ENCODE measurements around the gene USP6NL. TPM values are rescaled to one million over a fixed set of nuclear protein-coding genes. Genes with fewer than 3 reads are reported as not detected.

USP6NL gene
- total RNA-seq, 1 experiment from 2014 or later: 21.4 TPM

DNA sequence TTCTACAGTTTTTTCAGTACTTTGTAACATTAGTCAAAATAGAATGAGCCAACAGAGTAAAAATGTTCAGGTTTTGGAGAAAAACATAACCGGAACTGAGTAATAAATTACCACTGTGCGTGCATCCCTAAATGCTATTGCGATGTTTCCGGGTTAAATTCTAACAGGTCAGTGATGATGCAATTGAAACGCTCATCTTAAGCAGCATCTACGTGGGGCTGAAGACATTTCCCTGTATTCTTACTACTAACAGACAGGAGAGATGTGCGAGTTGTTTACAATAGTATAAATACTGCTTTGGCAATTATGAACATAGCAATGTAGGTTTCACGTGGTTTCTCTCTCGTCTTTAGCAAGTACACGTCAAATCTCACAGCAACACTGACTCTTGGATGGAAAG is 149.4 kb downstream of the USP6NL start:
- ATAC-seq (no peak), DNase-seq (ENCODE audit: low spot score) (no peak)
- POLR2A ChIA-PET: no interaction called here
- CTCF ChIA-PET: interaction anchor here (1.2 kb wide), 1 partner anchor 38 kb away, joined by 5 read pairs; no protein-coding TSS in a partner anchor
- H3K4me1 Mint-ChIP-seq: no peaks in the 10 kb centered on the region
- H3K27me3 Mint-ChIP-seq (ENCODE audit: low read depth): no peaks in the 10 kb centered on the region
- H3K9me3 Mint-ChIP-seq: no peaks in the 10 kb centered on the region
- H3K4me3 Mint-ChIP-seq: no peak overlapping the region
- TF ChIP-seq, protein P1, sequence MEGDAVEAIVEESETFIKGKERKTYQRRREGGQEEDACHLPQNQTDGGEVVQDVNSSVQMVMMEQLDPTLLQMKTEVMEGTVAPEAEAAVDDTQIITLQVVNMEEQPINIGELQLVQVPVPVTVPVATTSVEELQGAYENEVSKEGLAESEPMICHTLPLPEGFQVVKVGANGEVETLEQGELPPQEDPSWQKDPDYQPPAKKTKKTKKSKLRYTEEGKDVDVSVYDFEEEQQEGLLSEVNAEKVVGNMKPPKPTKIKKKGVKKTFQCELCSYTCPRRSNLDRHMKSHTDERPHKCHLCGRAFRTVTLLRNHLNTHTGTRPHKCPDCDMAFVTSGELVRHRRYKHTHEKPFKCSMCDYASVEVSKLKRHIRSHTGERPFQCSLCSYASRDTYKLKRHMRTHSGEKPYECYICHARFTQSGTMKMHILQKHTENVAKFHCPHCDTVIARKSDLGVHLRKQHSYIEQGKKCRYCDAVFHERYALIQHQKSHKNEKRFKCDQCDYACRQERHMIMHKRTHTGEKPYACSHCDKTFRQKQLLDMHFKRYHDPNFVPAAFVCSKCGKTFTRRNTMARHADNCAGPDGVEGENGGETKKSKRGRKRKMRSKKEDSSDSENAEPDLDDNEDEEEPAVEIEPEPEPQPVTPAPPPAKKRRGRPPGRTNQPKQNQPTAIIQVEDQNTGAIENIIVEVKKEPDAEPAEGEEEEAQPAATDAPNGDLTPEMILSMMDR (IDR thresholded peaks at IDR 0.05): no peak
- TF ChIP-seq JAZF1 (CRISPR knock-in tag; IDR thresholded peaks at IDR 0.05): no peak
- TF ChIP-seq SMAD3 (CRISPR knock-in tag; IDR thresholded peaks at IDR 0.05; ENCODE audit: borderline replicate concordance): no peak
- no peak for TF ChIP-seq GTF2I (CRISPR knock-in tag; conservative IDR thresholded peaks at IDR 0.05)
- no peak for TF ChIP-seq FOXJ3 (CRISPR knock-in tag; IDR thresholded peaks at IDR 0.05; ENCODE audit: borderline replicate concordance)
- TF ChIP-seq ZBTB21 (CRISPR knock-in tag; IDR thresholded peaks at IDR 0.05; ENCODE audit: borderline replicate concordance): no peak
- no peak for TF ChIP-seq GRHL2 (CRISPR knock-in tag; IDR thresholded peaks at IDR 0.05; ENCODE audit: insufficient replicate concordance, severe bottlenecking)
- TF ChIP-seq ZNF263 (CRISPR knock-in tag; IDR thresholded peaks at IDR 0.05; ENCODE audit: low read depth): no peak
- no peak for TF ChIP-seq ATF1 (CRISPR knock-in tag; IDR thresholded peaks at IDR 0.05)
- TF ChIP-seq, protein P2, sequence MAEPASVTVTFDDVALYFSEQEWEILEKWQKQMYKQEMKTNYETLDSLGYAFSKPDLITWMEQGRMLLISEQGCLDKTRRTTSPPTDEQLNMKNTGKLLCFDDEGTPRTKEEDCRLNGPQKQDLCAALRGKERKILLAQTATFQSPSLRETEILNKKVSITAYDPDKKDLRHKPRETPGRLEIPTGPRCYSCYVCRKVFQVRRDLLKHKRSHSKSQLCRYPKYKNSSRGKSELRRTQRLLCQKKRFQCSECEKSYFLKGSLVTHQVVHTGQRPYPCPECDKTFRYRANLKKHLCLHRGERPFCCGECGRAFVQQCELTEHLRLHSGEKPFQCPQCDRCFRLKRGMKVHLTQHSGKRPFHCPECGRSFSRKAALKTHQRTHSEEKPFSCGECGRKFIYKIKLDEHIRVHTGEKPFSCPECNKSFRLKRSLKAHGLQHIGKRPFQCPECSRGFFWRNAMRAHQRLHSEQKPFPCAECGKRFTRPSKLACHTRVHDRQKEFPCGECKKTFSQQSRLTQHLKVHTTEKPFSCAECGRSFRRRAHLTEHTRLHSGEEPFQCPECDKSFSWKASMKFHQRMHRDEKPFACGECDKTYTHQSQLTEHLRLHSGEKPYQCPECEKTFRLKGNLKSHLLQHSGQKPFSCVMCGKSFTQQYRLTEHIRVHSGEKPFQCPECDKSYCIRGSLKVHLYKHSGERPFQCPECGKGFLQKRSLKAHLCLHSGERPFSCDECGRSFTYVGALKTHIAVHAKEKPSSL (CRISPR knock-in tag; conservative IDR thresholded peaks at IDR 0.05): no peak
- no peak for TF ChIP-seq ZNF219 (CRISPR knock-in tag; IDR thresholded peaks at IDR 0.05; ENCODE audit: borderline replicate concordance)
- TF ChIP-seq NR2C2 (CRISPR knock-in tag; IDR thresholded peaks at IDR 0.05): no peak
- H3K36me3 Mint-ChIP-seq: peaks cover 19% of the 10 kb centered on the region
- H3K27ac Mint-ChIP-seq: peak overlapping the region; percentile 69; the same call in 1 of the 2 replicates

DNA sequence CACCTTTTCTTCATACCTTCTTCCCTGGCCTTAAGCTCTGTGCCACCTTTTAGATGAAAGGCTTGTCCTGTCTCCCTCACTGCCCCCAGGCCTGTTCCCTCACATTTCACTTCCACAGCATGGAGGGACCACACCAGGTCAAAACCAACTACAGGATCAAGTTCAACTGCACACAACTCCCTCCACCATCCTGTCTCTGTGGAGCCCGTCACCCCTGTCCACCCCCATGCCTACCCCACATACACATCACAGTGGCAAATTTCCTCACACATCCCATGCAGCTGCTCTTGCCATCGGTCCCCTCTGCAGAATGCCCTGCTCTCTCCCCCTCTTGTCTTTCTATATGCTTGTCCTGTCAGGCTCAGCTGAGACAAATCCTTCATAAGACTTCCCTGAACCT is 154.1 kb downstream of the USP6NL start:
- H3K4me3 Mint-ChIP-seq: no peak overlapping the region
- H3K27ac Mint-ChIP-seq: peak overlapping the region; percentile 10; the same call in 1 of the 2 replicates
- TF ChIP-seq, protein P3, sequence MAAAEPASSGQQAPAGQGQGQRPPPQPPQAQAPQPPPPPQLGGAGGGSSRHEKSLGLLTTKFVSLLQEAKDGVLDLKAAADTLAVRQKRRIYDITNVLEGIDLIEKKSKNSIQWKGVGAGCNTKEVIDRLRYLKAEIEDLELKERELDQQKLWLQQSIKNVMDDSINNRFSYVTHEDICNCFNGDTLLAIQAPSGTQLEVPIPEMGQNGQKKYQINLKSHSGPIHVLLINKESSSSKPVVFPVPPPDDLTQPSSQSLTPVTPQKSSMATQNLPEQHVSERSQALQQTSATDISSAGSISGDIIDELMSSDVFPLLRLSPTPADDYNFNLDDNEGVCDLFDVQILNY (CRISPR knock-in tag; IDR thresholded peaks at IDR 0.05): no peak
- no peak for ATAC-seq
- ChIA-PET CTCF (interaction anchor here (1.1 kb wide), 1 partner anchor 33 kb away, joined by 3 read pairs; no protein-coding TSS in a partner anchor), POLR2A (no interaction called here)
- no peaks in the 10 kb centered on the region for H3K27me3 Mint-ChIP-seq (ENCODE audit: low read depth)
- no peak for DNase-seq (ENCODE audit: low spot score)
- peaks cover 11% of the 10 kb centered on the region for H3K4me1 Mint-ChIP-seq
- peaks cover 5% of the 10 kb centered on the region for H3K36me3 Mint-ChIP-seq
- no peaks in the 10 kb centered on the region for H3K9me3 Mint-ChIP-seq

DNA sequence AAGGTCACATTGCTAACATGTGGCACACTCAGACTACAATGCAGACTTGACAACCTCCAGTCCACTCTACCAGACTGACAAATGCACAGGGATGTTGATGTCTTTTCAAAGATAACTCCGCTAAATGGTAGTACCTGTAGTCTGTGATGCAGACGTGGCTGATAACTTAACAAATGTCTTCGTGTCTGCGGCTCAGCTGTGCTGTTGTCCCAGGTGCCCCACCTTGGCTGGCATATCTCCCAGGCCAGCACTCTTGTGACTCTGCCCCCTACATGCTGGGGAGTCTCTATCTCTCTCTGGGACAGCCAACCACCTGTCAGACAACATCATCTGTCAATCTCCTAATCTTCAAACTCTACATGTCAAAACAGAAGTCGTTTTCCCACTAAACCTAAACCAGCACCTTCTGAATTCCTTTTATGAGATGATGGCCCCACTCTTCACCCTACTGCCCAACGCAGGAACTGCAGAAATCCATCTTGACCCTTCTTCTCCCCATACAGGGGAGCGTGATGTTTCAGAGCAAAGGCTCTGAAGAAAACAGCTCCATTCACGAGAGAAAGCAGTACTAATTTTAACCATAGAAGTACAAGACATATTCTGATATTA is 156.4 kb downstream of the USP6NL start:
- Mint-ChIP-seq H3K9me3 (no peaks in the 10 kb centered on the region; the same call in 1 of the 2 replicates), H3K27me3 (ENCODE audit: low read depth) (no peaks in the 10 kb centered on the region), H3K36me3 (no peaks in the 10 kb centered on the region; the same call in 1 of the 2 replicates), H3K4me3 (no peak overlapping the region), H3K27ac (no peak overlapping the region), H3K4me1 (peaks cover 11% of the 10 kb centered on the region)
- DNase-seq (ENCODE audit: low spot score) (no peak), ATAC-seq (peak; percentile 85)
- ChIA-PET POLR2A (no interaction called here), CTCF (interaction anchor here (0.6 to 1.5 kb wide), 6 partner anchors 11 to 43 kb away, joined by 3 to 5 read pairs (median 4); no protein-coding TSS in a partner anchor)
- no peak for TF ChIP-seq JUN (CRISPR knock-in tag; IDR thresholded peaks at IDR 0.05)
- TF ChIP-seq, protein P1 (IDR thresholded peaks at IDR 0.05): peak; percentile 24; the same call in 1 of the 2 replicates
